ENCODE data around the gene TM4SF4.

DNA sequence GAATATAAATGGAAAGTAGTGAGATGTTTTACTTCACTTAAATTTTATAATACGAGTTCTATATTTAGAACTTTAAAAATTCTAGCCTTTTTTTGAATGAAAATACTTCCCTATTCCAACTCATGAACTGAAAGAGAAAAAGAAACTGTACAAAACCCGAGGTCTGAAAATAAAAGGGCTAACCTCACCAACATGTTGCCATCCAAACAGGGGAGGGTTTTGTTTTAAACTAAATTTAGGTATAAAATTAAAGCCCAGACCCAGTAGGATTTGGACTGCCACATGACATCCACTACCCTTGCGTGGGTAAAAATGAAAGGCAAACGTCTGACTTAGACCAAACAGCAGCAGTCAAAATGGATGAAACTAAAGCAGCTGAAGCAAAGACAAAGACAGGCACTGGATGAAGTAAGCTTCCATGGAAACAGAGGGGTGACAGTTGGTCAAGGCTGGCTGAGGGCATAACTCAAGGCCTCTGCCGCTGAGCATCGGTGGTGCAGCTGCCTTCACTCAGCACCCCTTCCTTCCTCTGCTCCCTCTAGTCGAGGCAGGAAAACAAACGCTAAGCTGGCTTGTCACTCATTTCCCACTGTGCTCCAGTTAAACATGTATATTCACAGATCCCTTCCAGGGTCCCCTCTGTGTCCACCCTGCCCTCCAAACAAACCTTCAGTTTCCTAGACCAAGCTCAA lies 58.1 kb downstream of the TM4SF4 start:
- TF ChIP-seq, protein P1, sequence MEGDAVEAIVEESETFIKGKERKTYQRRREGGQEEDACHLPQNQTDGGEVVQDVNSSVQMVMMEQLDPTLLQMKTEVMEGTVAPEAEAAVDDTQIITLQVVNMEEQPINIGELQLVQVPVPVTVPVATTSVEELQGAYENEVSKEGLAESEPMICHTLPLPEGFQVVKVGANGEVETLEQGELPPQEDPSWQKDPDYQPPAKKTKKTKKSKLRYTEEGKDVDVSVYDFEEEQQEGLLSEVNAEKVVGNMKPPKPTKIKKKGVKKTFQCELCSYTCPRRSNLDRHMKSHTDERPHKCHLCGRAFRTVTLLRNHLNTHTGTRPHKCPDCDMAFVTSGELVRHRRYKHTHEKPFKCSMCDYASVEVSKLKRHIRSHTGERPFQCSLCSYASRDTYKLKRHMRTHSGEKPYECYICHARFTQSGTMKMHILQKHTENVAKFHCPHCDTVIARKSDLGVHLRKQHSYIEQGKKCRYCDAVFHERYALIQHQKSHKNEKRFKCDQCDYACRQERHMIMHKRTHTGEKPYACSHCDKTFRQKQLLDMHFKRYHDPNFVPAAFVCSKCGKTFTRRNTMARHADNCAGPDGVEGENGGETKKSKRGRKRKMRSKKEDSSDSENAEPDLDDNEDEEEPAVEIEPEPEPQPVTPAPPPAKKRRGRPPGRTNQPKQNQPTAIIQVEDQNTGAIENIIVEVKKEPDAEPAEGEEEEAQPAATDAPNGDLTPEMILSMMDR (conservative IDR thresholded peaks at IDR 0.05; ENCODE audit: low read length), result no peak
- TF ChIP-seq EZH2phosphoT487 (IDR thresholded peaks at IDR 0.05; ENCODE audit: borderline replicate concordance), result no peak

Measured in Loucy (cell line).